H9 (cell line): ENCODE results near the gene TPP1. TPM values are rescaled to one million over a fixed set of nuclear protein-coding genes. Genes with fewer than 3 reads are reported as not detected.

Experiments
- DNase-seq: peaks from one replicate; pipeline ENCODE4 v3.0.0-alpha.2; 2017
- H2AFZ ChIP-seq: one replicate; pipeline ENCODE4 v1.6.1; 2013; ENCODE audit warnings: mild to moderate bottlenecking, low read length, control low read depth, moderate library complexity
- H2AK5ac ChIP-seq: 2 replicates; pipeline ENCODE4 v1.6.1; 2013; ENCODE audit warnings: low read length, control low read depth, mixed read lengths; ENCODE audit not compliant: insufficient read length
- H2BK120ac ChIP-seq: one replicate; pipeline ENCODE4 v1.6.1; 2013; ENCODE audit warnings: low read depth, mild to moderate bottlenecking, low read length, control low read depth, inconsistent platforms; ENCODE audit not compliant: poor library complexity, severe bottlenecking
- H2BK12ac ChIP-seq: 2 replicates; pipeline ENCODE4 v1.6.1; 2013; ENCODE audit warnings: low read length, control low read depth, mixed read lengths, low read depth; ENCODE audit not compliant: insufficient read length
- H2BK15ac ChIP-seq: 2 replicates; pipeline ENCODE4 v1.6.1; 2013; ENCODE audit warnings: low read depth, low read length, control low read depth
- H2BK20ac ChIP-seq: one replicate; pipeline ENCODE4 v1.6.1; 2013; ENCODE audit warnings: low read depth, mild to moderate bottlenecking, low read length, control low read depth, inconsistent platforms; ENCODE audit not compliant: poor library complexity, severe bottlenecking
- H2BK5ac ChIP-seq: 2 replicates; pipeline ENCODE4 v1.6.1; 2013; ENCODE audit warnings: low read length, control low read depth, mixed read lengths; ENCODE audit not compliant: insufficient read length
- H3K14ac ChIP-seq: 2 replicates; pipeline ENCODE4 v1.6.1; 2013; ENCODE audit warnings: low read length, control low read depth; ENCODE audit not compliant: insufficient read depth
- H3K18ac ChIP-seq: 2 replicates; pipeline ENCODE4 v1.6.1; 2013; ENCODE audit warnings: low read depth, mild to moderate bottlenecking, mixed read lengths, low read length, control low read depth; ENCODE audit not compliant: insufficient read length
- H3K23ac ChIP-seq: 2 replicates; pipeline ENCODE4 v1.6.1; 2013; ENCODE audit warnings: low read length, control low read depth, mixed read lengths, low read depth; ENCODE audit not compliant: insufficient read length
- H3K23me2 ChIP-seq: 2 replicates; pipeline ENCODE4 v1.6.1; 2013; ENCODE audit warnings: low read depth, mild to moderate bottlenecking, mixed read lengths, low read length, control low read depth; ENCODE audit not compliant: insufficient read length, poor library complexity, severe bottlenecking
- H3K27ac ChIP-seq: 2 replicates; pipeline ENCODE4 v1.5.1; 2013; ENCODE audit warnings: low read length, control low read depth, mixed read lengths, low read depth; ENCODE audit not compliant: insufficient read length
- H3K27me3 ChIP-seq: 2 replicates; pipeline ENCODE4 v1.6.1; 2013; ENCODE audit warnings: low read length, control low read depth, inconsistent platforms; ENCODE audit not compliant: insufficient read depth
- H3K4ac ChIP-seq: 2 replicates; pipeline ENCODE4 v1.6.1; 2013; ENCODE audit warnings: low read depth, mild to moderate bottlenecking, control low read depth, inconsistent platforms, low read length, moderate library complexity
- H3K4me1 ChIP-seq: 2 replicates; pipeline ENCODE4 v1.6.1; 2013; ENCODE audit warnings: low read length, control low read depth, inconsistent platforms; ENCODE audit not compliant: insufficient read depth
- H3K4me2 ChIP-seq: 2 replicates; pipeline ENCODE4 v1.6.1; 2013; ENCODE audit warnings: low read length, control low read depth, mixed read lengths; ENCODE audit not compliant: insufficient read length, insufficient read depth
- H3K56ac ChIP-seq: 2 replicates; pipeline ENCODE4 v1.6.1; 2013; ENCODE audit warnings: low read depth, mild to moderate bottlenecking, mixed read lengths, low read length, control low read depth; ENCODE audit not compliant: insufficient read length
- H3K79me1 ChIP-seq: 2 replicates; pipeline ENCODE4 v1.6.1; 2013; ENCODE audit warnings: low read depth, mild to moderate bottlenecking, moderate library complexity, low read length, control low read depth, inconsistent platforms; ENCODE audit not compliant: insufficient read depth, poor library complexity, severe bottlenecking
- H3K79me2 ChIP-seq: 2 replicates; pipeline ENCODE4 v1.6.1; 2013; ENCODE audit warnings: low read length, control low read depth, inconsistent platforms; ENCODE audit not compliant: insufficient read depth
- H3K9ac ChIP-seq: 2 replicates; pipeline ENCODE4 v1.6.1; 2013; ENCODE audit warnings: low read length, control low read depth, mixed read lengths; ENCODE audit not compliant: insufficient read length; ENCODE audit errors: extremely low read depth
- H3K9me3 ChIP-seq: one replicate; pipeline ENCODE4 v1.6.1; 2013; ENCODE audit warnings: low read depth, low read length, inconsistent platforms; ENCODE audit not compliant: control insufficient read depth
- H3T11ph ChIP-seq: one replicate; pipeline ENCODE4 v1.6.1; 2013; ENCODE audit warnings: mild to moderate bottlenecking, low read length, control low read depth, inconsistent platforms
- H4K20me1 ChIP-seq: one replicate; pipeline ENCODE4 v1.6.1; 2013; ENCODE audit not compliant: control insufficient read depth, insufficient read length, insufficient read depth
- H4K5ac ChIP-seq: 2 replicates; pipeline ENCODE4 v1.6.1; 2013; ENCODE audit warnings: low read depth, mild to moderate bottlenecking, mixed read lengths, low read length, control low read depth; ENCODE audit not compliant: insufficient read length
- H4K8ac ChIP-seq: replicated peaks from 2 replicates; pipeline ENCODE4 v1.6.1; 2013; ENCODE audit warnings: low read length, control low read depth, mixed read lengths, low read depth; ENCODE audit not compliant: insufficient read length
- H4K91ac ChIP-seq: 2 replicates; pipeline ENCODE4 v1.6.1; 2013; ENCODE audit warnings: low read depth, mild to moderate bottlenecking, moderate library complexity, mixed read lengths, low read length, control low read depth; ENCODE audit not compliant: insufficient read length
- H3K27ac Mint-ChIP-seq, 3 experiments: 2 replicates in 2 of 3; 3 replicates in 1 of 3; pipeline ENCODE4 v1.8.0; 2020 to 2021; ENCODE audit warnings: mixed read lengths in 3 of 3, mild to moderate bottlenecking in 1 of 3, moderate library complexity in 1 of 3
- H3K27me3 Mint-ChIP-seq: 2 replicates; pipeline ENCODE4 v1.8.0; 2021; ENCODE audit warnings: low read depth, mild to moderate bottlenecking, moderate library complexity, mixed read lengths
- H3K36me3 Mint-ChIP-seq, 3 experiments: 2 replicates in 2 of 3; 3 replicates in 1 of 3; pipeline ENCODE4 v1.8.0; 2020 to 2021; ENCODE audit warnings: low read depth in 3 of 3, mixed read lengths in 3 of 3; ENCODE audit not compliant: insufficient read depth in 1 of 3
- H3K4me1 Mint-ChIP-seq, 2 experiments: 2 replicates each; pipeline ENCODE4 v1.8.0; 2020; ENCODE audit warnings: mixed read lengths in 2 of 2
- H3K4me3 Mint-ChIP-seq, 2 experiments: 2 replicates in 1 of 2; 3 replicates in 1 of 2; pipeline ENCODE4 v1.8.0; 2020 to 2021; ENCODE audit warnings: mild to moderate bottlenecking in 2 of 2, mixed read lengths in 2 of 2, moderate library complexity in 1 of 2
- H3K9me3 Mint-ChIP-seq, 2 experiments: 2 replicates in 1 of 2; 3 replicates in 1 of 2; pipeline ENCODE4 v1.8.0; 2020; ENCODE audit warnings: mild to moderate bottlenecking in 2 of 2, mixed read lengths in 2 of 2, moderate library complexity in 1 of 2
- CTCF ChIP-seq: fragments of 200-600 bp; sonication (generic); conservative IDR thresholded peaks from 3 replicates; pipeline ENCODE4 v1.8.0; 2021; ENCODE audit warnings: antibody characterized with exemption, mild to moderate bottlenecking
- WGBS: extraction: QIAGEN DNeasy Blood & Tissue Kit; methylation state at CpG from one replicate; pipeline ENCODE4 v1.1.7; 2013; ENCODE audit warnings: missing lambda C conversion rate, low lambda C conversion rate, mixed read lengths; ENCODE audit not compliant: insufficient read length; ENCODE audit errors: extremely low coverage; 5-methylcytosine and 5-hydroxymethylcytosine counted together
- total RNA-seq: library from RNA; stranded (reverse); gene quantifications from 2 replicates; pipeline ENCODE4 v1.2.1, GENCODE V29; 2021

The TPP1 gene
- total RNA-seq, 1 experiment from 2014 or later: 37.2 TPM

- Histone ChIP-seq H3K9me3 (no peaks in the 10 kb centered on the region), H3K27me3 (no peaks in the 10 kb centered on the region), H3K18ac (no peak overlapping the region), H3K79me1 (no peaks in the 10 kb centered on the region), H3K23ac (no peak overlapping the region), H3K9ac (no peak overlapping the region), H4K91ac (no peak overlapping the region), H2AK5ac (no peak overlapping the region), H2BK120ac (no peak overlapping the region), H3K4me2 (no peak overlapping the region), H3K27ac (no peak overlapping the region), H3K4ac (no peak overlapping the region), H3K23me2 (peaks cover 16% of the 10 kb centered on the region), H3K79me2 (no peaks in the 10 kb centered on the region), H3K56ac (no peak overlapping the region), H2AFZ (no peak overlapping the region), H2BK5ac (no peak overlapping the region), H2BK15ac (no peak overlapping the region), H3K14ac (no peak overlapping the region), H3K4me1 (no peaks in the 10 kb centered on the region), H2BK12ac (no peak overlapping the region), H3T11ph (no peak overlapping the region), H4K8ac (no peak overlapping the region), H4K20me1 (no peaks in the 10 kb centered on the region), H4K5ac (no peak overlapping the region), H2BK20ac (no peak overlapping the region)
- no CpG with 5 or more reads among the region's 14 CpGs for WGBS
- no peak for TF ChIP-seq CTCF
- Mint-ChIP-seq H3K4me3 (no peak overlapping the region; a peak in 1 of 5 replicates), H3K36me3 (peaks cover 3 to 20% (median 10%) of the 10 kb centered on the region in 3 experiments; a peak in 6 of 7 replicates), H3K27me3 (no peaks in the 10 kb centered on the region), H3K4me1 (no peaks in the 10 kb centered on the region; a peak in 2 of 4 replicates), H3K9me3 (no peaks in the 10 kb centered on the region), H3K27ac (no peak overlapping the region)
- no peak for DNase-seq
These were observed 2.5 kb downstream of the TPP1 start for GRCh38 chr11:6616596-6617250.
